Stimulated activated CD8-positive, alpha-beta memory T cell treated with anti-CD3 and anti-CD28 coated beads, Interleukin-15, amount 100 ng/mL, for 48 hours (primary cell): ENCODE results near the gene CNOT4.

Source experiments
- DNase-seq, 2 donors: peaks; one replicate each; pipeline ENCODE4 v3.0.0-alpha.2; 2020; ENCODE audit warnings: low read depth in 2 of 2

CNOT4 gene, protein sequence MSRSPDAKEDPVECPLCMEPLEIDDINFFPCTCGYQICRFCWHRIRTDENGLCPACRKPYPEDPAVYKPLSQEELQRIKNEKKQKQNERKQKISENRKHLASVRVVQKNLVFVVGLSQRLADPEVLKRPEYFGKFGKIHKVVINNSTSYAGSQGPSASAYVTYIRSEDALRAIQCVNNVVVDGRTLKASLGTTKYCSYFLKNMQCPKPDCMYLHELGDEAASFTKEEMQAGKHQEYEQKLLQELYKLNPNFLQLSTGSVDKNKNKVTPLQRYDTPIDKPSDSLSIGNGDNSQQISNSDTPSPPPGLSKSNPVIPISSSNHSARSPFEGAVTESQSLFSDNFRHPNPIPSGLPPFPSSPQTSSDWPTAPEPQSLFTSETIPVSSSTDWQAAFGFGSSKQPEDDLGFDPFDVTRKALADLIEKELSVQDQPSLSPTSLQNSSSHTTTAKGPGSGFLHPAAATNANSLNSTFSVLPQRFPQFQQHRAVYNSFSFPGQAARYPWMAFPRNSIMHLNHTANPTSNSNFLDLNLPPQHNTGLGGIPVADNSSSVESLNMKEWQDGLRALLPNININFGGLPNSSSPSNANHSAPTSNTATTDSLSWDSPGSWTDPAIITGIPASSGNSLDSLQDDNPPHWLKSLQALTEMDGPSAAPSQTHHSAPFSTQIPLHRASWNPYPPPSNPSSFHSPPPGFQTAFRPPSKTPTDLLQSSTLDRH

GRCh38 chr7:135509839-135510591, at the start of gene CNOT4:
CNOT4 (minus strand) TSS chr7:135510102; CDS start chr7:135438331, 71,771 bp downstream.
- DNase-seq = peak; percentile 97 to 98

- DNase-seq = no peak
Measured at GRCh38 chr7:135558881-135559280, 49.0 kb upstream of the CNOT4 start.

- DNase-seq = peak; percentile 42 to 43
Measured at GRCh38 chr7:135558337-135558767, 48.5 kb upstream of the CNOT4 start.

- DNase-seq = peak; percentile 38 to 53
Measured at GRCh38 chr7:135557455-135558336, 47.8 kb upstream of the CNOT4 start, which contains the start of gene NUP205. NUP205 (plus strand) TSS chr7:135557917; CDS start chr7:135557945, 28 bp downstream.

DNA sequence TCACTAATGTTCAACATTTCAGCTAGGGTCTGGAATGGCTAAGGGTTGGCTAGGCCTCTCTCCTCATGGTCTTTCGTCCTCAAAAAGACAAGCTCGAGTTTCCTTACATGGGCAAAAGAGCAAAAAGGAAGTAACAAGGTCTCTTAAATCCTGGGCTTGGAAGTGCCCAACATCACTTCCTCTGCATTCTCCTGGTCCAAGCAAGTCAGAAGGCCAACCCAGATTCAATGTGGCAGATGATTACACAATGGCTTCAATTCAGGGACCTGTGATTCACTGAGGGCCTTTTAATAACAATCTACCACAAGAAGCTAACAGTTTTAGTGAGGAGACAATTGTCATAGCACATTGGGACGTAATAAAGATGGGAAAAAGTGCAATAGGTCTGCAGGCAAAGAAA, 43.4 kb upstream of the CNOT4 start:
- DNase-seq = no peak

DNA sequence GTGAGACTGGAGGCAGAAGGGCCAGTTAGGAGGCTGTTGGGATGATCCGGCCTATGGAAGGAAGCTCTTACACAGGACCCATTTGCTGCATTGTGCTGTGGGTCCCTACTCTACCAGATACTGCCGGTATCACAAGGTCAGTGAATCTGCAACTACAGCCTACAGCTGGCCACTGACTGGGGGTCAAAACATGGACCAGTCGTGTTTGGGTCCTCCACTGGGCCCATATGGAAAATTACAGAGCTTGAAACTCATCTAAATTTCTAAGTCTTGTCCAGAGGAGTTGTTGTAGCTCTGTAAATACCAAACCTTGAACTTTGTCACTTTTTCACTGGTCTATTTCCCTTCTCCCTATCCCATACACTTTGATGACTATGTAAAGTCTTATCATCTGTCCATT, 42.2 kb upstream of the CNOT4 start:
- DNase-seq = no peak

GRCh38 chr7:135550196-135550595, 40.3 kb upstream of the CNOT4 start:
- no peak for DNase-seq

GRCh38 chr7:135541029-135541428, 31.1 kb upstream of the CNOT4 start:
- DNase-seq = no peak

- no peak for DNase-seq
Measured at GRCh38 chr7:135539629-135540028, 29.7 kb upstream of the CNOT4 start.

- DNase-seq = no peak
Measured at GRCh38 chr7:135538376-135538775, 28.5 kb upstream of the CNOT4 start.

DNA sequence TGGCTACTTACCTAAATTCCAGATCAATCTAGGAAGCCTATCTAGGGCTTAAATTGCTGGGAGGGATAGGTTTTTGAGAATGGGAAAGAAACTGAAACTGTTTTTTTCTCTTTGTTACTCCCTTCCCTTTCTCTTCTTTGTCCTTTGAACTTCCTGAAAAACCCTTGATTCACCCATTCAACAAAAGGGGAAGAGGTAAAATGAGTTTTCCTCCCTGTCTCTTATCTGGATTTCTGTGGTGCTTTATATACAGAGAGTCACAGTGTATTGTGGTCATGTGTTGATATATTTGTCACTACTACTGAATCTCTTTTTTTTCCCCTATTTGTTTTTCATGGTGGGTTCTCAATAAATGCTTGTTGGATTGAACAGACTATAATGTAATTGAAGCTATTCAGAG, 28.0 kb upstream of the CNOT4 start:
- no peak for DNase-seq

DNA sequence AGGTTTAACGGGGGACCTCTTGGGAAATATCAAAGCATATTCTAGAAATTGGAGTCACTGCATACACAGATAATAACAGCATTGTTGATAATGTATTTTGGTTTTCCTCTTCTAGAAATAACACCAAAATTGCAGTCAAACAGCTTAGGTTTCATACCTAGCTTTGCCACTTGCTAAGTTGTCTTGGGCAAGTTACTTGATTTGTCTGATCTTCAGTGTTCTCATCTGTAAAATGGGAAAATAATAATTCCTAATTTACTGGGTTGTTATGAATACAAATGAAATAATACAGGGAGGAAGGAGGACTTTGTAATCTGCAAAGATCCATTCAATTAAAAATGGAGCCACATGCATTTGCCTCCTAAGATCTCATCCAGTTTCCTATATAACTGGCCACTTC, 27.6 kb upstream of the CNOT4 start:
- DNase-seq = no peak

DNA sequence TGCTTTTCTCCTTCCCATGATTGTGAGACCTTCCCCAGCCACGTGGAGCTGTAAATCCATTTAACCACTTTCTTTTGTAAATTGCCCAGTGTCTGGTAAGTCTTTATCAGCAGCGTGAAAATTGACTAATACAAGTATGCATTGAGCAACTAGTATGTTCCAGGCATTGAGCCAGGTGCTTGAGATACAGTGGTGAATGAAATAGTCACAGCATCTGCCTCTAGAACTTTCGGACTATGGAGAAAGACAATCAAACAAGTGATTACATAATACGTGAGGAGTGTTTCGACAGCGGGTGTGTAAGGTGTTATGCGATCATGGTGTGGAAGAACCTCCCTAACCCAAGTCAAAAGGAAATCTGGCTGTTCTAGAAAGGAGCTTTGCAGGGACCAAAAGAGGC, 26.2 kb upstream of the CNOT4 start:
- no peak for DNase-seq

GRCh38 chr7:135527025-135527424, 17.1 kb upstream of the CNOT4 start:
- DNase-seq = no peak

DNA sequence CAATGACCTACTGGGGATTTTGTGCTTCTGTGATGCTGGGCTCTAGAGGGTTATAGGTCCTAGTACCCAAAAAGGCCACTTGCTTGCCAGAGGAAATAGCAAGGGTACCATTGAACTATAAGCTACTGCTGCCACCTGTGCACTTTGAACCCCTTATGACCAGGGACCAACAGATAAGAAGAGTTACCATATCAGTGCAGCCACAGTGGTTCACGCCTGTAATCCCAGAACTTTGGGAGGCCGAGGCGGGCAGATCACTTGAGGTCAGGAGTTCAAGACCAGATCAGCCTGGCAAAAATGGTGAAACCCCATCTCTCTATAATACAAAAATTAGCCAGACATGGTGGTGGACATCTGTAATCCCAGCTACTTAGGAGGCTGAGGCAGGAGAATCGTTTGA, 15.5 kb upstream of the CNOT4 start:
- DNase-seq = no peak

DNA sequence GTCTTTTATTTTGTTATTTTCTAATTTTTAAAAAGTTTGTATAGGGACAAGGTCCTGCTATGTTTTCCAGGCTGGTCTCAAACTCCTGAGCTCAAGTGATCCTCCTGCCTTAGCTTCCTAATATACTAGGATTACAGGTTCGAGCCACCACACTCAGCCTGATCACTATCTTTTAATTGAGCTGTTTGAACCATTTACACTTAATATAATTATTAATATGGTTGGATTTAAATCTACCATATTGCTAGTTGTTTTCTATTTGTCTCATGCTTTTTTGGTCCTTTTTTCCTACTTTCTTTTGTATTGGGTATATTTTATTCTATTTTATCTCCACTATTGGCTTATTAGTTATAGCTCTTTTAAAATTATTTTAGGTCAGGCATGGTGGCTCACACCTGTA, 13.2 kb upstream of the CNOT4 start:
- no peak for DNase-seq

DNA sequence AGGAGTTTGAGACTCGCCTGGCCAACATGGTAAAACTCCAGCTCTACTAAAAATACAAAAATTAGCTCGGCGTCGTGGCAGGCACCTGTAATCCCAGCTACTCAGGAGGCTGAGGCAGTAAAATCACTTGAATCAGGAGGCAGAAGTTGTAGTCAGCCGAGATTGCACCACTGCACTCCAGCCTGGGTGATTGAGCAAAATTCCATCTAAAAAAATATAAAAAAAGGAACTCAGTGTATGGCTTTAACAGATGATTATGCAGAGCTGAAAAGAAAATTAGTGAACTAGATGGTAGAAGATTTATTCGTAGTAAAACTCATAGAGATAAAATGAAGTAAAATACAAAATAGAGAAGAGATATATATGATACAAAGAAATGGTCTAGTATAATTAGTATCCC, 12.6 kb upstream of the CNOT4 start:
- no peak for DNase-seq

GRCh38 chr7:135519871-135520270, 10.0 kb upstream of the CNOT4 start:
- DNase-seq = no peak

DNA sequence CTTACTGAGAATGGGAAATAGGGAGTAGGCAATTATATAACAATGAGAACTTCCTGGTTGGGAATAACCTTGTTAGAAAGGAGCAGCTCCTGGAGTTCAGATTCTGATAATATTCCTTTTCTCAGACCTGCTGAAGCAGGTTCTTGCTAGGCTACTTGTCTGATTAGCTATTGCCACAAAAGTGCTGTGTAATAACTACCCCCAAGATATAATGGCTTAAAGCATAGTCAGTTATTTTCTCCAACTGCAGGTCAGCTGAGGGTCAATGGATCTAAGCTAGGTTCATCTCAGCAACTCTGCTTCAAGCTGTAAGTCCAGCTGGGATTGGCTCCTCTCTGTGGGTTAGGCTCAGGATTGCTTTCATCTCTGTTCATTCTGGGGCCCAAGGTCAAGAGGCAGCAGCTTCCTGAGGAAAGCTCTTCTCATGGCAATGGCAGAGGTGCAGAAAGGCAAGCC, 9.4 kb upstream of the CNOT4 start:
- no peak for DNase-seq

DNA sequence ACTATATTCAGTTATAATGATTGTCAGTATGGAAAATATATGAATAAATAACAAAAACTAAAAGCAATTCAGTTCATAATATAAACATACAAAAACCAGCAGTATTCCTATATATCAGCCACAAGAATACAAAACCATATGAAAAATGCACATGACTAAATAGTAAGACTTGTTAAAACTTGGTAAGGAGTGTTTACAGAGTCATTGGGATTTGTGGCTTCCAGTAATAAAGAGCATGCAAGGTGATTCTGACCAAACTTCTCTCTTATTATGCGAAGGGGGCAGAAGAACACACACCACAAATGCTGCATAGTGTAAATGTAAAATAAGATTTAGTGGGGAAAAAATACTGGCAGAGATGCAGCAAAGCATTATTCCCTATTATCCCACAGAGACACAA, 8.8 kb upstream of the CNOT4 start:
- no peak for DNase-seq

DNA sequence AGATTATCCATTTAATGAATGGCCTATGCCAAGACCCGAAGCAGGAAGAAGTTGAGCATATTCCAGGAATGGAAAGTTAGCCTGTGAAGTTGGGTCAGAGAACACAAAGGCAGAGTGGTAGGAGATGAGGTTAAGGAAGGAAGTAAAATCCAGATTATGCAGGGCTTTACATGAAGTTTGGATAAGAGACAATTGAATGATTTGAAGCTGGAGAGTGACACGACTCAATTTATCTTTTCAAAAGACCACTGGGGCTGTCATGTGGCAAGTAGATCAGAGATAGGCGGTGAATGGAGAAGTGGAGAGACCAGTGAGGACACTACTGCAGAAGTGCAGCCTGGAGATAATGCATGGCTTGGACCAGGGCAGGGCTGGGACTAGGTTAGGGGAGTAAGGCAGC, 7.2 kb upstream of the CNOT4 start:
- DNase-seq = no peak
